ENCODE measurements around the gene TMEM87A.

TMEM87A gene

GRCh38 chr15:42184296-42184695, 88.9 kb downstream of the TMEM87A start:
- no peaks in the 10 kb centered on the region for H3K4me1 ChIP-seq (ENCODE audit: control insufficient read depth in 1 of 2, insufficient read depth in 1 of 2, low read depth in 1 of 2, low read length in 1 of 2)
- peaks cover 97% of the 10 kb centered on the region for H3K36me3 ChIP-seq
- H3K27me3 ChIP-seq: no peaks in the 10 kb centered on the region
- no peak for TF ChIP-seq CTCF (IDR thresholded peaks at IDR 0.05)
- no peaks in the 10 kb centered on the region for H3K9me3 ChIP-seq
- peak overlapping the region; percentile 31 for H3K27ac ChIP-seq
- no peak overlapping the region for H3K4me3 ChIP-seq (ENCODE audit: low read depth in 1 of 2, low read length in 1 of 2)

GRCh38 chr15:42182961-42183360, 90.3 kb downstream of the TMEM87A start:
- Histone ChIP-seq H3K9me3 (no peaks in the 10 kb centered on the region), H3K4me1 (ENCODE audit: control insufficient read depth in 1 of 2, insufficient read depth in 1 of 2, low read depth in 1 of 2, low read length in 1 of 2) (no peaks in the 10 kb centered on the region), H3K27ac (peak overlapping the region; percentile 59), H3K4me3 (ENCODE audit: low read depth in 1 of 2, low read length in 1 of 2) (no peak overlapping the region), H3K27me3 (no peaks in the 10 kb centered on the region), H3K36me3 (peaks cover 97% of the 10 kb centered on the region)
- TF ChIP-seq CTCF (IDR thresholded peaks at IDR 0.05): no peak

GRCh38 chr15:42182328-42182886, 90.8 kb downstream of the TMEM87A start:
- no peaks in the 10 kb centered on the region for H3K9me3 ChIP-seq
- TF ChIP-seq CTCF (IDR thresholded peaks at IDR 0.05): no peak
- H3K36me3 ChIP-seq: peaks cover 97% of the 10 kb centered on the region
- H3K4me3 ChIP-seq (ENCODE audit: low read depth in 1 of 2, low read length in 1 of 2): no peak overlapping the region
- H3K27me3 ChIP-seq: no peaks in the 10 kb centered on the region
- peak overlapping the region; percentile 59 for H3K27ac ChIP-seq
- H3K4me1 ChIP-seq (ENCODE audit: control insufficient read depth in 1 of 2, insufficient read depth in 1 of 2, low read depth in 1 of 2, low read length in 1 of 2): no peaks in the 10 kb centered on the region

GRCh38 chr15:42178056-42178455, 95.2 kb downstream of the TMEM87A start:
- Histone ChIP-seq H3K36me3 (peaks cover 98% of the 10 kb centered on the region), H3K4me3 (ENCODE audit: low read depth in 1 of 2, low read length in 1 of 2) (no peak overlapping the region), H3K27ac (no peak overlapping the region), H3K4me1 (ENCODE audit: control insufficient read depth in 1 of 2, insufficient read depth in 1 of 2, low read depth in 1 of 2, low read length in 1 of 2) (no peaks in the 10 kb centered on the region), H3K27me3 (no peaks in the 10 kb centered on the region), H3K9me3 (no peaks in the 10 kb centered on the region)
- TF ChIP-seq CTCF (IDR thresholded peaks at IDR 0.05): no peak

GRCh38 chr15:42175671-42176070, 97.6 kb downstream of the TMEM87A start:
- Histone ChIP-seq H3K4me1 (ENCODE audit: control insufficient read depth in 1 of 2, insufficient read depth in 1 of 2, low read depth in 1 of 2, low read length in 1 of 2) (no peaks in the 10 kb centered on the region), H3K27ac (no peak overlapping the region), H3K9me3 (no peaks in the 10 kb centered on the region), H3K27me3 (no peaks in the 10 kb centered on the region), H3K36me3 (peaks cover 98% of the 10 kb centered on the region), H3K4me3 (ENCODE audit: low read depth in 1 of 2, low read length in 1 of 2) (no peak overlapping the region)
- TF ChIP-seq CTCF (IDR thresholded peaks at IDR 0.05): no peak

GRCh38 chr15:42172475-42172874, 100.8 kb downstream of the TMEM87A start:
- Histone ChIP-seq H3K27me3 (no peaks in the 10 kb centered on the region), H3K36me3 (peaks cover 100% of the 10 kb centered on the region), H3K4me1 (ENCODE audit: control insufficient read depth in 1 of 2, insufficient read depth in 1 of 2, low read depth in 1 of 2, low read length in 1 of 2) (no peaks in the 10 kb centered on the region), H3K9me3 (no peaks in the 10 kb centered on the region), H3K4me3 (ENCODE audit: low read depth in 1 of 2, low read length in 1 of 2) (no peak overlapping the region), H3K27ac (no peak overlapping the region)
- no peak for TF ChIP-seq CTCF (IDR thresholded peaks at IDR 0.05)
